ENCODE results near the gene KIAA1671. TPM values are rescaled to one million over a fixed set of nuclear protein-coding genes. Genes with fewer than 3 reads are reported as not detected.

Gene KIAA1671
- polyA plus RNA-seq, 5 donors, result 18.5 to 22.7 (median 19.8) TPM

GRCh38 chr22:25066861-25067435 lies 114.4 kb downstream of the KIAA1671 start:
- DNase-seq, result no peak

GRCh38 chr22:25067851-25068421 lies 115.4 kb downstream of the KIAA1671 start:
- DNase-seq, result no peak

- no peak for DNase-seq
Measured at GRCh38 chr22:25068707-25069106, 116.2 kb downstream of the KIAA1671 start.

GRCh38 chr22:25069426-25069757 lies 116.9 kb downstream of the KIAA1671 start:
- no peak for DNase-seq

- DNase-seq, result peak in 1 of 2 donors; percentile 21
Measured at GRCh38 chr22:25069758-25070481, 117.4 kb downstream of the KIAA1671 start.

- DNase-seq, result no peak
Measured at GRCh38 chr22:25070956-25071355, 118.4 kb downstream of the KIAA1671 start.

GRCh38 chr22:25071720-25072119 lies 119.2 kb downstream of the KIAA1671 start:
- no peak for DNase-seq

- no peak for DNase-seq
Measured at GRCh38 chr22:25072406-25072805, 119.9 kb downstream of the KIAA1671 start.

GRCh38 chr22:25076336-25076735 lies 123.8 kb downstream of the KIAA1671 start:
- no peak for DNase-seq

- DNase-seq, result no peak
Measured at GRCh38 chr22:25077056-25077455, 124.5 kb downstream of the KIAA1671 start.

- no peak for DNase-seq
Measured at GRCh38 chr22:25077964-25078363, 125.4 kb downstream of the KIAA1671 start.

GRCh38 chr22:25078591-25078990 lies 126.1 kb downstream of the KIAA1671 start:
- DNase-seq, result no peak

- no peak for DNase-seq
Measured at GRCh38 chr22:25080855-25081254, 128.3 kb downstream of the KIAA1671 start.

GRCh38 chr22:25081409-25081824 lies 128.9 kb downstream of the KIAA1671 start:
- DNase-seq, result no peak

GRCh38 chr22:25082096-25082495 lies 129.6 kb downstream of the KIAA1671 start:
- DNase-seq, result no peak

- no peak for DNase-seq
Measured at GRCh38 chr22:25083056-25083806, 130.7 kb downstream of the KIAA1671 start.

GRCh38 chr22:25083807-25084200 lies 131.3 kb downstream of the KIAA1671 start:
- DNase-seq, result no peak

GRCh38 chr22:25084405-25085107 lies 132.0 kb downstream of the KIAA1671 start:
- DNase-seq, result no peak

GRCh38 chr22:25085156-25085555 lies 132.6 kb downstream of the KIAA1671 start:
- no peak for DNase-seq

- DNase-seq, result peak; percentile 31 to 39
Measured at GRCh38 chr22:25085930-25086901, 133.7 kb downstream of the KIAA1671 start.

GRCh38 chr22:25086902-25087282 lies 134.4 kb downstream of the KIAA1671 start:
- DNase-seq, result no peak
